NCI-H1417 (cell line): ENCODE measurements around the gene ISY1.

ENCODE experiments used
- DNase-seq, 3 experiments: peaks; one replicate each; lab custom pipeline; 2025; lab: John Stamatoyannopoulos, UW

ISY1 gene

GRCh38 chr3:129087138-129087702, 73.6 kb downstream of the ISY1 start:
- DNase-seq: no peak

GRCh38 chr3:129085818-129086217, 75.0 kb downstream of the ISY1 start:
- DNase-seq: no peak

- no peak for DNase-seq
Observed at GRCh38 chr3:129085165-129085715, 75.6 kb downstream of the ISY1 start.

GRCh38 chr3:129084501-129084900, 76.4 kb downstream of the ISY1 start:
- no peak for DNase-seq

- DNase-seq: no peak
Observed at GRCh38 chr3:129082026-129082425, 78.8 kb downstream of the ISY1 start.

GRCh38 chr3:129081503-129081902, 79.4 kb downstream of the ISY1 start:
- DNase-seq: no peak

GRCh38 chr3:129078510-129078909, 82.4 kb downstream of the ISY1 start:
- no peak for DNase-seq
